GM19463 (cell line): ENCODE data around the gene POC1A.
"Not testable (repeated sequence)": the region's sequence is repeated elsewhere in the genome, so short reads cannot be mapped to it uniquely, and the experiment has no call there.

ENCODE experiments used
- ATAC-seq: cut with Tn5 transposase; IDR thresholded peaks from one replicate; pipeline ENCODE4 v1.9.1; 2021; ENCODE audit warnings: mild to moderate bottlenecking, moderate library complexity; ENCODE audit not compliant: unreplicated experiment

Gene POC1A

DNA sequence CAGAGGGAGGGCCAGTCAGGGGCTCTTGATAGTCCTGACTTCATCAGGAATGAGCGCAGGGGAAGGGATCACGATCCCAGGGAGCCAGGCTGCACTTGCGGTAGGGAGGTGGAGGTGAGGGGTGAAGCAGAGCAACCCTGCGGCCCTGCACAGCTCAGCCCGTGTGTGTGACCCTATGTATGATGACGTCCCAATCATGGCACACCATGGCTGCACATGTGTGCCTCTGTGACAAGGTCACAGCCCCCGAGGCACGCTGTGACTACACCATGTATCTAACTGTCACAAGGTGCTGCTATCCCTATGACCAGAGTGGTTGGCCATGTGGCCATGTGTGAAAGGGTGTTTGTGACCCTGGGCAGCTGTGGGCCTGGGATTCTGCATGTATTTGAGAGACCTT, 30.5 kb upstream of the POC1A start:
- no peak for ATAC-seq

DNA sequence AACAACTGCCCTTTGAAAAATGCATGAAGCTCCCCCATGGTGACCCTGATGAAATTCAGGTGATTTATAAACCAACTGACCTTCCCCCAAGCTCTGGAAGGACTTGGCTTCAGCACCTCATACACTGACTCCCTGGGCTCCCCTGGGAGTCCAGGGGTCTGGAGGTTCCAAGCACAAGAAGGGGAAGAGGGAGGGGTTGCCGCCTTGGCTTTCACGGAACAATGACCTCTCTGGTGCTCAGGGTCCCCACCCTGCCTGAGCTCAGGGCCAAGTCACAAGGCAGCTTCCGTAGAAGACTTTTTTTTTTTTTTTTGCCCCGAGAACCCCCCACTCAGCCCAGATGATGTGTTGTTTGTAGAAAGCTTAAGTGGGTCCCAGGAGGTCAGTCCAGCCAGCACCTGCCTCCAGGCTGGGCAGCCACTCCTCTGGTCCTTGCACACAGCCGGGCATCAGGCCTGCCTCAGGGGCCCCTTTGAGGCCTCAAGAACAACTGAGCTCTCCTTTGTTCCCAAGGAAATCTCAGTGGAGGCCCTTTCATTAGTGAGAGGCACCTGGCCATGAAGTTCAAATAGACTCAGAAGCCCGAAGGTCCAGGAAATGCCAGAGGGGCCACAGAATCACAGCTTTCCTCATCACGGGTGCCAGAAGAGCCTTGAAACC, 29.7 kb upstream of the POC1A start:
- no peak for ATAC-seq

DNA sequence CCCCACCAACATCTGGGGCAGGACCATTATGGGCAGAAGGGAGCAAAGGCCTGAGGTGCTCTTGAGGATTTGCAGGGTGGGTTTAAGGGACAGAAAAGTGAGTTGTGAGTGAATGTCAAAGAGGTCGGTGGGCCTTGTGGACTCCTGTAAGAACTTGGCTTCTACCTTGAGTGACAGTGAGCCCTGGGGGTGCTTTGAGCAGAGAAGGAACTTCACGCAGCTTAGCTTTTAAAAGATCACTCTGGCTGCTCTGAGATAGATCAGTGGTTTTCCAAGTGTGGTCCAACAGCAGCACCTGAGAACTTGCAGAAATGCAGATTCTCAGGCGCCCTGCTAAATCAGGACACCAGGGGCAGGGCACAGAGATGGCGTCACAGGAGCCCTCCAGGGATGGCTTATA, 28.5 kb upstream of the POC1A start:
- ATAC-seq, result no peak

DNA sequence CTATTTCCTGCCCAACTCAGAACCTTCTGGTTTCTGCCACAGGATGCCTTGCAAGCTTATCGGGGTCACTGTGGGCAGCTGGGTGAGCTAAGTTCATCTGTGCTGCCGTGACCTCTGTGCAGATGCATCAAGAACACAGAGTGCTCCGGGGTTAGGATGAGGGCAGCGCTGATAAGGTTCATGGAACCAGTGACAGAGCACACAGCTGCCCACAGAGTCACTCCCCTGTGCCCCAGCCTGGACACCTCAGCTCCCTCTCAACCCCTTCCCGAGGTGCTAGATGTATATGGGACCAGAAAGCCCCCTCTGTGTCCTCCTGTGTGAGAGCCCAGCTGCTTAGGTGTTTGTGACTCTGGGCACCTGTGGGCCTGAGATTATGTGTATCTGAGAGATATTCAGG, 28.0 kb upstream of the POC1A start:
- ATAC-seq, result no peak

DNA sequence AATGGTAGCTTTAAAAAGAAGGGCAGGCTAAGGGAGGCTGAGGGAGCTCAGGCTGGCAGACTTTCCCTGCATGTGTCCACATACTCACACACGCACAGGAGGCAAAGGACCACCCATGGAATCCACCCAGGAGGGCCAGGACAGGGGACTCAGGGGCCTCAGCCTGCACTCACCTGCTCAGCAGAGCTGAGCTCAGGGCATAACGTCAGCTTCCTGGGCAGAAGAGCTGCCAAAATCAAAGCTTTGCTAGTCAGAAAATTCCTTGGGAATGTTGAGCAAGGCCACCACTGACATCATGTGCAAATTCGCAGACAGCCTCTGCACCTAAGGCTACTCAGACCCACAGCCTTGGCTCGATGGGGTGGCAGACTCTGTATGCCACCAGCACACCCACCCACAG, 27.3 kb upstream of the POC1A start:
- ATAC-seq, result no peak

DNA sequence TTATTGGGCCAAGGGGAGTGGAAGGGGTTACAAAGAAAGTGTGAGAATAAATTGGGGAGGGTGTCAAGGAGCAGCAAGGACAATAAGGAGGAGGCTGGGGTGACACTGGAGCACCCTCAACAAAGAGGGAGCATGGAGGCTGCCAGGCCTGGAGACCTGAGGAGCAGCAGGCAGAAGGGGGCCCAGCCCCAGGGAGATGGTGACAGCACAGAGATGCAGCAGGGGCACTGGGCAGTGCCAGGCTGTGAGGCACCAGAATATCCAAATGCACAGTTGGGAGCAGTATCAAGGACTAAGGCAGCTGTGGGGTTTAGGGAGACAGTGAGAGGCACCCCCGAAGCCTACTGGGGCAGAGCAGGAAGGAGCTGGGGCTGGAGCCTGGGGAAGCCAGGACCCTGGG, 24.3 kb upstream of the POC1A start:
- no peak for ATAC-seq

DNA sequence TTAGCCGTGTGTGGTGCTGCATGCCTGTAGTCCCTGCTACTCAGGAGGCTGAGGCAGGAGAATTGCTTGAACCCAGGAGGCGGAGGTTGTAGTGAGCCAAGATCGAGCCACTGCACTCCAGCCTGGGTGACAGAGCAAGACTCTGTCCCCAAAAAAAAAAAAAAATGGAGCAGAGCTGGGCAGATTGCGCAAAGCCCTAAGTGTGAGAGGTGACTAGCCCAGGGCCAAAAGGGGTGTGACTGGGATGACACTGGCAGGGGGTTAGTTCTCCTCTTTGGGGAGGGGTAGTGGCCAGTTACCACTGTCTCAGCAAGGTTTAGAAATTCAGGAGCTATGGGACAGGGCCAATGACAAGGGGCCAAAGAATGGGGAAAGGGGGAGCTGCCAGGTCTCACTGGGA, 23.9 kb upstream of the POC1A start:
- not testable (repeated sequence) for ATAC-seq

DNA sequence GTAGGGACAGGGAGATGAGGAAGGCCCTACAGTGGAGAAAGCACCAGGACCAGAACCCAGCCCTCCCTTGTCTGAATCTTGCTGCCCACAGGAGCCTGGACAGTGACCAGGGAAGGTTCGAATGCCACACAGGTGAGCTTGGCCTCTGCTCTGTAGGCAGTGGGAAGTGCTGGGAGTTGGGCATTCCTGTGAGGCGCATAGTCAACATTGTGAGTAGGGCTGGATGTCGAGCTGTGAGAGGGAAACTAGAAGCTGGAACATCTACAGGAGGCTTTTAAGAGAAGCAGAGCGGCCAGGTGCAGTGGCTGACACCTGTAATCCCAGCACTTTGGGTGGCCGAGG, 23.4 kb upstream of the POC1A start:
- ATAC-seq, result no peak

DNA sequence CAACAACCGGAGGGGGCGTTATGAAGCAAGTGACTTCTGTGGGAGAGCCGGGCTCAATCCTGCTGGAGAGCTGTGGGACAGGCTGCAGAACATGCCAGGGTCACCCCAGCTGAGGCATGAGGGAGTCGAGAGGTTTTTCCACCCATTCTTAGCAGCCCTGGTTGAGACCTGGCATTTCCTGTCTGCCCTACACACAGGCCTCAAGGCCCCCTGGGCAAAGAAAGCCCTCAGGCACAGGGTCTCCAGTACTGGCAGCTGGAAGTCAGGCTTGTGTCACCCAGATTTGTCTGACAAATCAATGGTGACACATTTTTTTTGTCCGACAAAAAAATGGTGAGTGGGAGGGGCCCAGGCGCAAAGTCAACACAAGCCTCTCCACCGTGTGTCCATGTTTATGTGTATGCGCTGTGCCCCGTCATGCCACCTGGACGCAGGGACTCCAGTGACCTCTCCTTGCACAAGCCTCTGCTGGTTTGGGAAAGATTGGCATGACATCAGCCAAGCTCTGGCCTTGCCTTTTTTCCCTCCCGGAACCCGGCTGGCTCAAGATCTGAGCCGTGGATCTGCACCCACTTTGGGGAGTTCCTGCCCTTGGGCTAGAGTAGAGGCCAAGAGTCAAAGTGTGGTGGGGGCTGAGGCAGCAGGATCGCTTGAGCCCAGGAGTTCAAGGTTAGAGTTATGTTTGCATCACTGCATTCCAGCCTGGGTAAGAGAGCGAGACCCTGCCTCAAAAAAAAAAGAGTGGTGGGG, 22.9 kb upstream of the POC1A start:
- no peak for ATAC-seq

DNA sequence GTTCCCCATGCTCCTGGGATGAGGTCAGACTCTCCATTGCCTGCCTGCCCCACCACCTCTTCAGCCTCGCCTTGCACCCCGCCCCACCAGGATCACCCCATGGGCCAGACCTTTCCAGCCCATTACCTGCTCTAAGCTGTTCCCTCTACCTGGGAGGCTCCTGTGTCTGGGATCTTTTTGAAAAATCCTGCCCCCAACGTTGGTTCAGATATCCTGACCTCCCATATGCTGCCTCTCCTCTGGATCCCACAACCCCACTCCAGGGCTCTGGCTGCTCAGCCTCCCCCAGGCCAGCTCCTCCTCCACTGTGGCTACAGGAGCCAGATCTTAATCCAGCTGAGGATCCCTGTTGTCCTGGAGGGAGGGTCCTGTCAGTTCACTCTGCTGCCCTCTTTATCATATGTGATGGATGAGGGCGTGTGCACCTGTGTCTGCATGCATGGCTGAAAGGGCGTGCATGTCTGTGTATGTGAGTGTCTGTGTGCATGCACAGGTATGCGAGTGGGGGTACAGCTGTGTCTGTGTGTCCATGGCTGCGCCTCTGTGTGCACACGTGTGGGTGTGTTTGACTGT, 22.0 kb upstream of the POC1A start:
- ATAC-seq, result no peak

DNA sequence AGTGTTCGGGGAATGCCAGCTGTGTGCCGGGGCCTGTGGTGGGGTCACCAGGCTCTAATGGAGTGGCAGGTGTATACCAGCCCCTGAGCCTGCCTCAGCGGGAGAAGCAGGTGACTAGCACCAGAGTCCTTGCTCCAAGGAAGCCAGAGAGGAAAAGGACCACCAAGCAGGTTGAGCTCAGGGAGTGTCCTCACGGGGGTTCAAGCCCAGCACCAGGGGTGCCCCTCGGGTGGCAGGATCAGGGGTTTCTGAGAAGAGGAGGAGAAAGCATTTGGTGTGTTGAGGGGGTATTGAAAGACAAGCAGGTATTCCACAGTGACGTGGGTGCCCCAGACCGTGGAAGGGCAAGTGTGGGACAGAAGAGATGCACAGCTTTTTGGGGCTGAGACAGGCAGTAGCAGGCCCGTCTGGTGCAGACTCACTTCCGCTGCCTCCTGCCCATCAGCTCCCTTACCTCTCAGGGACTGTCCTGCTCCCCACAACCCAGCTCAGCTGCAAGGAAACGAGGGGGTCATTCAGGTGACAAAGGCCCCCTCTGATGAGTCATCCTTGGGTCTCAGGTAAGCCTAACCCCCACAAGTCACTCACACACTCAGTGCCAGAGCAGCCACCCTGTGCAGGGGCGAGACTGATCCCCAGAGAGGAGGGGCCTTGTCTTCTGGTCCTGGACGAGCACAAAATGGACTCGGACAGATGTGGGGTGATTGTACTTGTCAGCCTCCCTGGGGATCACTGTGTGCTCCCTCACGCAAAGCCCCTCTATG, 21.4 kb upstream of the POC1A start:
- ATAC-seq, result no peak

DNA sequence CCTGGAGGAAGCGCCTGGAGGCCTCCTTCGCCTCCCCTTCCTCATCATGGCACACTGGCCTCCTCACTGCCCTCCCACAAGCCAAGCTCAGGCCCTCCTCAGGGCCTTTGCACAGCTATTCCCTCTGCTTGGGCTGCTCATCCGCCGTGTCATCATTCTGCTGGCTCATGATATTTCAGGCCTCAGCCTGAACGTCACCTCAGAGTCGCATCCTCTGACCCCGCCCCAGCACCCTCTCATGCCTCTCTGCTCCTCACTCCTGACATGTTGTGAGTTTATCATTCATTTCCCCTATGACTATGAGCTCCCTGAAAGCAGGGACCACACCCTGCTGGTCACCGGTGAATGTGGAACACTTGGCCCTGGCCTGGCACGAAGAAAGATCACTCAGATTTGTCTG, 20.7 kb upstream of the POC1A start:
- no peak for ATAC-seq

DNA sequence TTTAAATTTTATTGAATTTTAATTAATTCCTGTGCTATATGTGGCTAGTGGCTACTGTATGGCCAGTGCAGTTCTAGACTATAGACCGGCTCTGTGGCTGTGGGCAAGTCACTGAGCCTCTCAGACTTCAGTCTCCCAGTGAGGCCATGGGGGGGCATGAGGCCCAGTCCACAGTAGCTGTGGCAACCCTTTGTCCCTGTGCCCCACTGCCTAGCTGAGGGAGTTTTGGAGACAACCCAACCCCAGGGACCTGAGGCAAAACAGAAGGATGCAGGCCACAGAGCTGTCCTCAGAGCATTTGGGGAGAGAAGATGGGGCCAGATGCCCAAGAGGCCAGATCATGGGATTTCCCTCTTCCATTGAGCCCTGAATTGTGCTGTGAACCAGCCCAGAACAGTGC, 18.9 kb upstream of the POC1A start:
- ATAC-seq, result no peak

DNA sequence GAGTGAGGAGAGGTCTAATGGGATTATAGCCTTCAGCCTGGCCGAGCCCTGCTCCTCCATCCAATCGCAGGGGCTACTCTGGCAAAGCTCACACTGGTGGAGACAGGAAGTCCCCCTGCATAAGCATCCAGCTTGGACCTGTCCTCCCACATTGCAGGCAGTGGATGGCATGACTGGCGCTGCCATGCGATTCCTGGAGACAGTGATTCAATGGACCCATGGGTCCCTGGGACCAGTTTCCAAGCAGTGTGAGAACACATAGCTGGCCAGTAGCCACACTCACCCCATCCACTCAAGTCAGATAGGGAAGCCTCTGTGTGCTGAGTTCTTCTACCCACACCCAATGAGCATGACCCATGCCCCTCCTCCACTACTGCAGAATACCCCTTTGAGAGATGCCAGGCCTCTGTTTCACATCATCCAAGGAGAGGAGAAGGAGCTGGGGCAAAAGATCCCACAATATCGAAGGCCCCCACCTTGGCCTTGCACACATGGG, 18.1 kb upstream of the POC1A start:
- no peak for ATAC-seq

DNA sequence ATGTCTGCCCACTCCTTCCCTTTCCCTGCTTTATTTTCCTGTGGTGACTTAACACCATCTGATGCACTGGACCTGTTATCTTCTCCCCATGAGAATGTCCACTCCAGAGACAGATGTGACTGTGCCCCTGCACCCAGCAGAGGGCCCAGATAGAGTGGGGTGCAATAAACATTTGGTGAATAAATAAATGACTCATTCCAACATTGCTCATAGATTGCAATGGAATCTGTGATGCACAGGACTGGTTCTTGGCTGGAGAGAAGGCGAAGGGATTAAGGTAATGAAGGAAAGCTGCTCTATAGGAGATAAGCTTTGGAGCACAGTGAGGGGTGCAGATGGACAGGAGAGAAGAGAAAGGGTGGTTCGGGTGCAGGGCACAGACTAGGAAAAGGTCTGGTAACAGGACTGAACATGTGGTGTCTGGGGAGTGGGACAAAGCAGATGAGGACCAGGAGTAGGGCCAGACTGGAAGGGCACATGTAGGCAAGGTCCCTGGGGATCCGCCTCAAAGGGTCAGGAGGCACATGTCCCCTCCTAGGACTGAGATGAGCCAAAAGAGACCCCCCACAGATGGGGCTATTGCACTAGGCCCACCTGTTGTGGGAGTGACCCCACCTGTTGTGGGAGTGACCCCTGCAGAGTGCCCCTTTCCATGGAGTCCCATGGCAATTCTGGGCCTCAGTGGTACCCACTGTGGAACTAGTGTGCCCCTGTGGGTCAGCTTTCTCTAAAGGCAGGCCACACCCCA, 17.5 kb upstream of the POC1A start:
- no peak for ATAC-seq

DNA sequence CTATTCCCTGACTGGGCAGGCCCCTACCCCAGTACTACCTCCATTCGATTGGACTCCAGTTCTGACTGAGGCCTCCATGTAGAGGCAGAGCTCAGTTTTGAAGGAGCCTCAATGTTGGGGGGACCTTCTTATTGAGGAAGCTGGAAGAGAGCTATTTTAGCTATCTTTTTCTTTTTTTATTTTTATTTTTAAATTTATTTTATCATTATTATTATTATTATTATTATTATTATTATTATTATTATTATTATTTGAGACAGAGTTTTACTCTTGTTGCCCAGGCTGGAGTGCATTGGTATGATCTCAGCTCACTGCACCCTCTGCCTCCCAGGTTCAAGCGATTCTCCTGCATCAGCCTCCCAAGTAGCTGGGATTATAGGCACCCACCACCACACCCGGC, 16.0 kb upstream of the POC1A start:
- ATAC-seq, result not testable (repeated sequence)

DNA sequence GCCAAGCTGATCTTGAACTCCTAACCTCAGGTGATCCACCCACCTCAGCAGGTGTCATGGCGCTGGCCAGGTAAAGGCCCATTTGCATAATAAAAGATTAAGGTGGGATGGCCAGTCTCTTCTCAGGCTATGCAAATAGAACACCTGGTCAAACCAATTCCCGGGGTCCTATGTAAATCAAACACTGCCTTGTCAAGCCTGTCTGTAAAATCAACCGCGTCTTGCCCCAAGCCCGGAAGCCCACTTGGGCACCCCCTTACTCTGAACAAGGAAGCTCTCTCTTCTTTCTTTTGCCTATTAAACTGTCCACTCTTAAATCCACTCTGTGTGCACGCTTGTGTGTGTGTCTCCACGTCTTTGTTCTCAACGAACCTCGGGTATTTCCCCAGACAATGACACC, 13.0 kb upstream of the POC1A start:
- ATAC-seq, result no peak

DNA sequence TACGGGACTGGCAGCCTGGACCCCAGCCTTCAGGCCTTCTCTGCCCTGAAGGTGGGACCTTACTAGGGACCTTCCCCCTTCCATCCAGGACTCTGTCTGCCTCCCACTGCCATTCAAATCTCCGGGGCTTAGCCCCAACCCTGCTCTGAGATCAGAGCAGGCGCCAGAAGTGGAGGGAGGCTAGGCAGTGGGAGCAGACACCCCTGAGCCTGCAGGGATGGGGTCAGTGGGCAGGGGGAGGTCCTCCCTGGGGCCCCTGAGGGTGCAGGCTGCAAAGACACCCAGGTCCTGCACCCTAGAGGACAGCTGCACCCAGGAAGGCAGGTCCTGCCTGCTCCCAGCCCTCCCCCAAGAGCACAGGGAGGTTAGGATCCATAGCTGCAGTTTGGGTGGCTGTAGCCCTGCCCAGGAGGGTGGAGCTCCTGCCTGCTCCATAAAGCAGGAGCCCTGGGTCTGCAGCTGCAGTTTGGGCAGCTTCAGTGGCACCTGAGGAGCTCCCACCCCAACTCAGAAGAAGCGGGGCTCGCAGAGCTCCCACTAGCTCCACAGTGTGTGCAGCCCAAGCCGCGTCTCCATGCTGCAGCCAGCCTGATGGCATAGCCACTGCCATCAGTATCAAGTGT, 8.1 kb upstream of the POC1A start:
- no peak for ATAC-seq

DNA sequence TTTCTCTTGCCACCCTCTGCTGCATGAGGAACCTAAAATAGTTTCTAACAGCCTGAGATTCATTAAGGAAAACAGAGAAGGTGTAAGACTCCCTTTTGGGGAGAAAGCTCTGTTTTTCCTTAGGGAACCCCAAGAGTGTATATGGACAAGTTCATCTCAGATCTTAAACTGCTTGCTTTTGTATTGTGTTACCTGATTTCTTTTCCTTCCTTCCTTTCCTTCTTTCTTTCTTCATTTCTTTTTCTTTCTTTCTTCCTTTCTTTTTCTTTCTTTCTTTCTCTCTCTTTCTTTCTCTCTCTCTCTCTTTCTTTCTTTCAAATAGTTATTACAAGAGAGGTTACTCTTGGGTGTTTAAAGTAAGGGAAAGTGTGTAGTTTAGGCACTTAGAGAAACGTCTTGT, 5.3 kb upstream of the POC1A start:
- ATAC-seq, result no peak

DNA sequence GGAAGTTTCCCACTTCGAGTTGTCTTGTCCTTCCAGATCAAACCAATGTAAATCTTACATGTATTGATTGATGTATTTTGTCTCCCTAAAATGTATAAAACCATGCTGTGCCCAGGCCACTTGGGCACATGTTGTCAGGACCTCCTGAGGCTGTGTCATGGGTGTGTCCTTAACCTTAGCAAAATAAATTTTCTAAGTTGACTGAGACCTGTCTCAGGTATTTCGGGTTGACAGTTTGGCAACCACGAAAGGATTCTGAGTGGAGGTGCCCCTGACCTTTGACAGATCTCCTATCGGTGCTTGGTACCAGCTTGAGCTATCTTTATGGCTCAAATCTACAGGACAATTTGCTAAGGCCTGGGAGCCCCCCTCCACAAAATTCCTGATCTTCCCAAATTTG, 1.7 kb upstream of the POC1A start:
- ATAC-seq, result no peak
